Prostate gland (tissue), 2 donors: Measurements from ENCODE around the gene PDE10A.

Source experiments
- POLR2A ChIP-seq: fragments of 450-650 bp; IDR thresholded peaks from one replicate; pipeline ENCODE4 v1.6.1; 2016; ENCODE audit warnings: antibody characterized with exemption, mild to moderate bottlenecking
- POLR2AphosphoS5 ChIP-seq: sonication (generic); formaldehyde crosslinking; IDR thresholded peaks from one replicate; pipeline ENCODE4 v1.6.1; 2017; ENCODE audit warnings: antibody characterized with exemption
- TF ChIP-seq, protein P1 (sequence below), 4 experiments: fragments of 200-600 bp in 2 of 4; fragments of 450-650 bp in 2 of 4; sonication (generic) in 2 of 4; IDR thresholded peaks; 1 replicate in 3 of 4; 2 replicates in 1 of 4; pipeline ENCODE4 v1.5.1; 2016 to 2019; ENCODE audit warnings: antibody characterized with exemption in 4 of 4, mild to moderate bottlenecking in 2 of 4, moderate library complexity in 2 of 4

DNA sequence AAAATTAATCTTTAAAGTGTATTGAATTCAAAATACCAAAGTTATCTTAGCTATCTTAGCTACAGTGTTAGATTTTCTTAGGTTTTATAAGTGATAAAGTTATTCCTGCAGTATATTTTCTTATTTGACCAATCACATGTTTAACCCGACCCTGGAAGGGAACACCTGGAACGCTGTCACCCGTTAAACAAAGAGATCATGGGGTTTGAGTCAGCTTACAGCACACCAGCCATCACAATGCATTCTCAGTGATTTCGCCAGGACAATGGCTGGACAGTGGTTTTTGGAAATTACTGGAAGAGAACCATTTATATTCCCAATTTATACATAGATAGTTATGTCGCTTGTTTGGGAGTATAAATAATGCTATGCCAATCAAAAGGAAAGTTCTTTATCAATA is 364.2 kb downstream of the PDE10A start:
- TF ChIP-seq, protein P1, sequence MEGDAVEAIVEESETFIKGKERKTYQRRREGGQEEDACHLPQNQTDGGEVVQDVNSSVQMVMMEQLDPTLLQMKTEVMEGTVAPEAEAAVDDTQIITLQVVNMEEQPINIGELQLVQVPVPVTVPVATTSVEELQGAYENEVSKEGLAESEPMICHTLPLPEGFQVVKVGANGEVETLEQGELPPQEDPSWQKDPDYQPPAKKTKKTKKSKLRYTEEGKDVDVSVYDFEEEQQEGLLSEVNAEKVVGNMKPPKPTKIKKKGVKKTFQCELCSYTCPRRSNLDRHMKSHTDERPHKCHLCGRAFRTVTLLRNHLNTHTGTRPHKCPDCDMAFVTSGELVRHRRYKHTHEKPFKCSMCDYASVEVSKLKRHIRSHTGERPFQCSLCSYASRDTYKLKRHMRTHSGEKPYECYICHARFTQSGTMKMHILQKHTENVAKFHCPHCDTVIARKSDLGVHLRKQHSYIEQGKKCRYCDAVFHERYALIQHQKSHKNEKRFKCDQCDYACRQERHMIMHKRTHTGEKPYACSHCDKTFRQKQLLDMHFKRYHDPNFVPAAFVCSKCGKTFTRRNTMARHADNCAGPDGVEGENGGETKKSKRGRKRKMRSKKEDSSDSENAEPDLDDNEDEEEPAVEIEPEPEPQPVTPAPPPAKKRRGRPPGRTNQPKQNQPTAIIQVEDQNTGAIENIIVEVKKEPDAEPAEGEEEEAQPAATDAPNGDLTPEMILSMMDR (IDR thresholded peaks at IDR 0.05) = no peak
- TF ChIP-seq POLR2A = no peak
- TF ChIP-seq POLR2AphosphoS5 = no peak
